Erythroblast (primary cell): ENCODE data around the gene SIRT7.
A peak's percentile ranks its signal among the peaks of the same experiment; 100 is the strongest.

ENCODE experiments used
- DNase-seq, 2 experiments: peaks; one replicate each; lab custom pipeline; 2025; lab: John Stamatoyannopoulos, UW
- GATA1 ChIP-seq: IDR thresholded peaks from 2 replicates; pipeline ENCODE4 v1.6.1; 2011; ENCODE audit warnings: low read depth, mild to moderate bottlenecking, control low read depth, low read length, moderate library complexity
- POLR2A ChIP-seq: IDR thresholded peaks from 2 replicates; pipeline ENCODE4 v1.6.1; 2011; ENCODE audit warnings: mild to moderate bottlenecking, low read length

Gene SIRT7

DNA sequence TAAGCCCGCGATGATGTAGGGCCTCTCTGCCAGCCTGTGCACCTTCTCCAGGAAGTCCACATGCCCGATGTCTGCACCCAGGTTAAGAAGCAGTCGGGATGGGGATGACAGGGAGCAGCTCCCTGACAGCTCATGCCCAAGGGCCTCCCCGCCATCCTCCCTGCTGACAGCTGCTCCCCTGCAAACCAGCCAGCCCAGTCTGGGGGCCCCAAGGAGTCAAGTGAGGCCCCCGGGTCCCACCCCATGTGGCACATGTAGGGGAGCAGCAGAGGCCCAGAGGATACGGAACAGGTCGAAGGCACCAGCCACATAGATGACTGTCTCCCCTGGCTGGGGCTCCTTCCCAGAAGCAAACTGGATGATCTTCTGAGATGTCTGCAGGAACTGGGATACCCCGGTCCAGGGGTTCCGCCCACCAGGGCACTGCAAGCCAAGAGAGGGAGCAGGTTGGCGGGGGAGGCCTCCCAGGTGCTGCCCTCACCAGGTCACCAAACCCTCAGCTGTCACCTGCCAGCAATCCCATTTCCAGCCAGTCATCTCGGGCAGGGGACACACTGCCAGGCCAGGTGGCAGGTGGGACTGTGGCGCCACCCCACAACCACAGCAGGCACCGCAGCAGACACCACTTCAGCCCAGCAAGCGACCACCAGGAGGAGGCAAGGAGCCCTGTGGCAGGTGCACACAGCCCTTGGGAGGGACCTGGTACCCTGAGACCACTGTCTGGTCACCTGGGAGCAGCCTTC lies 11.3 kb downstream of the SIRT7 start:
- TF ChIP-seq POLR2A (no peak), GATA1 (no peak)
- DNase-seq = no peak

DNA sequence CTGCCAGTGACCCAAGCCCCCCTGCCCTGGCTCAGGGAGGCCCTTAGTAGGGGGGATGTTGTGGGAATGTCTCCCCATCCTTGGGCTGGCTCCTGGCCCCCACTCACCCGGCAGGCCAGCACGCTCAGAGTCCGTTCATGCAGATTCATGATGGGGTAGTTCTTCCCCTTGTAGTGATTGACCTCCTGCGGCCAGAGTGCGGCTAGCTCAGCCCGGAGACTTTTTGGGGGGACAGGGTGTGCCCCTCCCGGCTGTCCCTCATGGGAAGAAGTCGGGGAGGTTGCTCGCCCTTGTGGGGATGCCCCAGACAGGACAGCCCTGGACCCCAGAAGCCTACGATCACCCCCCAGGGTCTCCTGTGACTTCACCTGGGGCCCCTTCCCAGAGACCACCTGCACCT lies 12.0 kb downstream of the SIRT7 start:
- TF ChIP-seq GATA1 = no peak
- no peak for TF ChIP-seq POLR2A
- DNase-seq = no peak

DNA sequence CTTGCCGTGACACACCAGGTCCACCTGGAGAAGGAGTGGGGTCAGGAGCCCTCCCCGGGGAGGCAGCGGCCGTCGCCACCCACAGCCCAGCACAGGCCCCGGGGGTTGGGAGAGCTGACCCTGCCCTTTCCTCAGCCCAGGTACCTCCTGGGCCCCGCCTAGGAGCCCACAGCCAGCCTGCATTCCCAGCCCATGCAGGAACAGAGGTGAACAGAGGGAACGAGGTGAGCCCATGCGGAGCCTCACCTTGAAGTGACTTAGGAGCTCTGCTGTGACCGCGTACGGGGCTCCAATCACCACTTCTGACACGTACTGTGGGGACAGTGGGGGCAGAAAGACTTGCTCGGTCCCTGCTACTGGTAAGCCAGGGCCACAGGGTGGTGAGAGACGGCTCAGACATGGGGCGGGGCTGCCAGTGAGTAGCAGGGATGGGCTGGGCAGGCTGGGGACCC lies 12.5 kb downstream of the SIRT7 start:
- DNase-seq = no peak
- no peak for TF ChIP-seq POLR2A
- TF ChIP-seq GATA1 = no peak

DNA sequence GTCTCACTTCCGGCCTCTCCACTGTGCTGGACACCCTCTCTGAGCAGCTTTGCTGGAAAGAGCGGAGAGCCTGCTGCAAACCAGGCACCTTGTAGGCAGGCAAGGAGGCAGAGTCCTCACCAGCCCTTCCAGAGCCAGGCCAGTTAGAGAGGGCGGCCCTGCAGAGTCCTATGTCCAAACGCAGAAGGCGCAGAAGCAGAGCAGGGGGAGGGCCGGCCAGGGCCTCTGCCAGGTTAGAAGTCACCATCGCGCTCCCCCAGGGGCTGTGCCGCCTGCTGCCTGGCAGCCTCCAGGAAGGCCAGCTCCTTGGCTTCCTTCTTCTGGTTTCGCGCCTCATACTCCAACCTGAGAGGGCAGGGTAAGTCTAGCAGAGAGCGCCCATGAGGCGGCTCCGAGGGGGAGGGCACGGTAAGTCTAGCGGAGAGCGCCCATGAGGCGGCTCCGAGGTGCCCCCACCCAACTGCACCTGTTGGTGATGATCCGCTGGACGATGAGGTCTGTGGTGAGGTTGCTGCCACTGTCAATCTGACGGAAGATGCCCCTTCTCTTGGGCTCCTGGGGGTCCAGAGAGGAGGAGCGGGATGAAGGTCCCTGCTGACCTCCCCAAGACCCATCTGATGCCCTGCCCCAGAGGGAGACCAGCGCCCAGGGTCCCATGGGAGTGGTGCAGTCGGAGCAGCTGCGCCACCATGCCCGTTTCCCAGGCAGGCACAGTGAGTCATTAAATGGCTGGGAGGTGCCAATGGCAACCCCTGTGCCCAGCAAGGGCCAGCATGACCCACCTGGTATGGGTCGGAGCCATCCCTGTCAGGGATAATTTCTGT lies 13.2 kb downstream of the SIRT7 start:
- no peak for TF ChIP-seq GATA1
- no peak for TF ChIP-seq POLR2A
- DNase-seq = no peak

DNA sequence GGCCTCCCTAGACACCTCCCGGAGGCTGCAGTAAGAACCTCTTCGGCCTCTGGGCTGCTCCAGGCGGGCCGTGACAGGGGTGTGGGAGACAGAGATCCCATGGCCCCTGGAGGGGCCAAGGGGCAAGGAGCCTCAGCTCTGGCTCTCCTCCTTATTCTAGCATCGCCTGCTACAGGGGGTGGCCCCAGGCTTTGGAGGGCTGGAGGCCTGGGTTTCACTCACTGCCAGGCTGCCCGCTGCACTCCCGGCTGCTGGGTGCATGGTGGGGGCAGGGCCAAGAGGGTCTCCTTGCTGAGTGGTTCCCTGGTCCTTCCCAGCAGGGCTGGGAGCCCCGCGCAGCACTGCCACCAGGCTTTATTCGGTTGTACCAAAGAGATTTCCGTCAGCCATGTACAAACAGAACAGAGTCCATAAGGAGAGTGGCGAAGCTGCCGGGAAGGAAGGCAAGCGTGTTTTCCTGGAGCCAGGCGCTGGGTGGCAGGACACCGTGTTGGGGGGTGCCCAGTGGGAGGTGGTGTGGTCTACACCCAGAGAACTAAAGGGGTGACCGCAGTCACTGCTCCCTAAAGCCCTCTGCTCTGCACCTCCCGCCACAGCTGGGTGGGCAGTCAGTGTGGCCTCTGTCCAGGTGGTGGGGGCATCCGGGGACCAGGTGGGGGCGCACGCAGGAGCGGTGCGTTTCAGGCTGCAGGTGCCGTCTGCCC lies 13.9 kb downstream of the SIRT7 start:
- TF ChIP-seq POLR2A (no peak), GATA1 (no peak)
- DNase-seq = no peak

DNA sequence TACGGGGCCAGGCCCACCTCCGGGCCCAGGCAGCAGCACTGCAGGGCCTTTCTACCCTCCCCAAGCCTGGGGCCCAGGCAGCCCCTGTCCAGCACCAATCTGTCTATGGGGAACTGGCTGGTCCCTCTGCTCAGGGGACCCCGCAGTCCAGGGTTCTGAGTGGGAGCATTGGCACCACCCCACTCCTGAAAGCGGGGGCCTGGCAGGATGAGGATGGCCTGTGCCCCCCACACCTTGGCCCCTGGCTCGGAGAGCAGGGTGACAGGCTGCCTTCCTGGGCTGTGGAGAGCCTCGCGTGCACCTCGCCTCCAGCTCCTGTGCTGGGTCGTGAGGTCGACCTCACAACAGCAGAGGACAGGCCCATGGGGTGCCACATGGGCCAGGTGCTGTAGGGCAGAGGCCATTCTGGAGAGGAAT lies 14.6 kb downstream of the SIRT7 start:
- no peak for DNase-seq
- TF ChIP-seq POLR2A = no peak
- TF ChIP-seq GATA1 = no peak

DNA sequence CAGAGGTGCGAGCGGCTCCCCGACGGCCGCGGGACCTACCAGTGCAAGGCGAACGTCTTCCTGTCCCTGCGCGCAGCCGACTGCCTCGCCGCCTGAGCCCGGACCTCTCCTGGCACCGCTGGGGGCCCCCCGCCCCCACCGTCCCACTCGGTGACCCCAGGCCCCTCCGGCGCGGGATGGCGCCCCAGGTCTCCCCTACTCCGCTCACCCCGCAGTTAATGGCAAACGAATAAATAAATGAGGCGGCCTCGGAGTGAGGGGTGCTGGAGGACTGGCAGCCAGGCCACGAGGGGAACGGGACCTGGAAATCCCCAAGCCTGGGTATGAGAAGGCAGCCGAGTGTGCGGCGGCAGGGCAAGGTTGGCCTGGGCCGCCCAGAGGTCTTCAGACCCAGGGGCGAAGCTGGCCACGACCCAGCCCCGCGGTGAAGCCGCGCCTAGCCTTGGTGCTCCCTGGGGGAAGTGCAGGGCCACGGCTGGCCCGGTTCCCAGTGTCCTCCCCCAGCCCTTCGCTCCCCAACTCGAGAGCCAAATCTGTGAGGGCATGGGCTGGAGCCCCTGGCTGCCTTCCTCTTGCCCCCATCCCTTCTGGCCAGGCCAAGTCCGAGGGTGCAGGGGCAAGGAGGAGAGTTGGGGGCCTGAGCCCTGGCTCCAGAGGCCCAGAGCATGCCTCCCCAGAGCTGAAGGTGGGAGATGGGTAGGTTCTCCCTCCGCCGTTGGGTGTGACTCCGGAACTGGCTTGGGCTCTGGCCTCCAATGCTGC lies 15.1 kb downstream of the SIRT7 start:
- no peak for TF ChIP-seq GATA1
- TF ChIP-seq POLR2A = no peak
- no peak for DNase-seq

DNA sequence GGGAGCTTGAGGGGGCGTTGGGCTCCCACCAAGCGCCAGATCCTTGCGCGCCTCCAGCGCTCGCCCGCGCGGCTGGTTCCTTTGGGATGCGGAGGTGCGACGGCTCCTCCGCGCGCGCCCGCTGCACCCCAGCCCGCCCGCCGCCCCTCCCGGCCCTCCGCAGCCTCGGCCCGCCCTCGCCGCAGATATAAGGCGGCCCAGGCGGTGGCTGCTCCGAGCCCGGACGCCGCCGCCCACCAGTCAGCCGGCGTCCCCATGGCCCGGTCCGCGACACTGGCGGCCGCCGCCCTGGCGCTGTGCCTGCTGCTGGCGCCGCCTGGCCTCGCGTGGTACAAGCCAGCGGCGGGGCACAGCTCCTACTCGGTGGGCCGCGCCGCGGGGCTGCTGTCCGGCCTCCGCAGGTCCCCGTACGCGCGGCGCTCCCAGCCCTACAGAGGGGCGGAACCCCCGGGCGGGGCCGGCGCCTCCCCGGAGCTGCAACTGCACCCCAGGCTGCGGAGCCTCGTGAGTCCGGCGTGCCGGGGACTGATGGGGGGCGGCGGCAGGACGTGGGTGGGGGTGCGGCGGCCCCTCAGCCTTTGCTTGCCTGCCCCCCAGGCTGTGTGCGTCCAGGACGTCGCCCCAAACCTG lies 15.8 kb downstream of the SIRT7 start, which contains the start of gene NPB:
TSS of gene NPB (plus strand) at position 216 of the 630 bp plus-strand sequence. CDS start at position 256, 40 bp downstream.
- TF ChIP-seq GATA1 = no peak
- peak; percentile 4 for TF ChIP-seq POLR2A
- peak; percentile 74 to 81 for DNase-seq

DNA sequence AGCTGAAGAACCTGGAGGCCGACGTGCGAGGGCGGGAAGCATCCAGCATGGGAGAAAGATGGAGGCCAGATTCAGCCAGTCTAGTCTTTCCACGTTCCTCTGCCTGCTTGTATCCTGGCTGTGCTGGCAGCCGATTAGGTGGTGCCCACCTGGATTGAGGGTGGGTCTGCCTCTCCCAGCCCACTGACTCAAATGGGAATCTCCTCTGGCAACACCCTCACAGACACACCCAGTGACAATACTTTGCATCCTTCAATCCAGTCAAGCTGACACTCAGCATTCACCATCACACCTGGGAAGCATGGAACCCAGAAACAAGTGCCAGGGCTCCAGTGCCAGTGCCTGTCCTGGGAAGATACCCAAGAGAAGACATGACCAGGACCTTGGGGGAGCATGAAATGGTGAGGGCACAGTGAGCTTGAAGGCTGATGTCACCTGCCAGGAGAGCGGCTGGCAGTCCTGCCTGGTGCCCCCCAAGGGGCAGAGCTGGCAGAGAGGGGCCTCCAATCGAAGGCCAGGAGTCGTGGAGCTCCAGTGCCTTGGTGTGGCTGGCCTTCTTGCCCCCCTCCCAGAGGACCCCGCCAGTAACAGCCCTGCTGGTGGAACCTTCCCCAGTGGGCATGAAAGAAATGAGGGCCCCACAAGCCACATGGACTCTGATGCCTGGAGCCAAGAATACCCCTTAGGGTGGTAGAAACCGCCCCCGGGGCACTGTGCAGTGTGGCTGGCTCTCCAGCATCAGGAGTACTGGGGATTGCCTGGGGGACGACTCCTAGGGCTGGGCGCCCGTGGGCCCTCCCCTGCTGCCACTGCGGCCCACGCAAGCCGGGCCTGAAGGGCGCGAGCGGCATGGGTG lies 16.6 kb downstream of the SIRT7 start:
- TF ChIP-seq POLR2A (peak; percentile 28), GATA1 (no peak)
- DNase-seq = no peak

DNA sequence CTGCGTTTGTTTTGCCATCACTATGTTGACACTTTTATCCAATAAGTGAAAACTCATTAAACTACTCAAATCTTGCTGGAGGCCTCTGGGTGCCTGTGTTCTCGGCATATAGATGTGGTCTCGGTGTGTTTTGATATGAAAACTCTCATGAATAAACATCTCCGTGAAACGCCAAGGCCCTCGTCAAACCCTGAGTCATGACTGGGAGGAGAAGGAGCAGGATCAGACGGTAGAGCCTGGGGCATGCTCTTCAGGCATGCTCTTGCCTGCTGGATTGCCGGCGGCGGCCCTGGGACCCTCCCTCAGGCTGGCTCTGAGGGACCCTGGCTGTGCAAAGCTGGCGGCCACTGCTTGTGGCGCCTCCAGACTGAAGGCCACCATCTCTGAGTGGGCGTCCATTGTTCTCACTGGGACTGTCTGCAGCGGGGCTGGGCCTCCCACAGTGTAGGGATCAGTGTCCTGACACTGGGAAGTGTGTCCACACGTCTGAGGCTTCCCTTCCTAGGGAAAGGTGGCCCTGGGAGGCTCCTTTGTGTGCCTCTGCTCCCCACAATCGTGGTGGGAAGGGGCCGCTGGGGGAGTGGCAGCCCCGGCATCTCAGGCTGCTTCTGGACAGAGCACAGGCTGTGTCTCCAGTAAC lies 17.7 kb downstream of the SIRT7 start:
- TF ChIP-seq GATA1 (no peak), POLR2A (peak; percentile 23)
- no peak for DNase-seq

DNA sequence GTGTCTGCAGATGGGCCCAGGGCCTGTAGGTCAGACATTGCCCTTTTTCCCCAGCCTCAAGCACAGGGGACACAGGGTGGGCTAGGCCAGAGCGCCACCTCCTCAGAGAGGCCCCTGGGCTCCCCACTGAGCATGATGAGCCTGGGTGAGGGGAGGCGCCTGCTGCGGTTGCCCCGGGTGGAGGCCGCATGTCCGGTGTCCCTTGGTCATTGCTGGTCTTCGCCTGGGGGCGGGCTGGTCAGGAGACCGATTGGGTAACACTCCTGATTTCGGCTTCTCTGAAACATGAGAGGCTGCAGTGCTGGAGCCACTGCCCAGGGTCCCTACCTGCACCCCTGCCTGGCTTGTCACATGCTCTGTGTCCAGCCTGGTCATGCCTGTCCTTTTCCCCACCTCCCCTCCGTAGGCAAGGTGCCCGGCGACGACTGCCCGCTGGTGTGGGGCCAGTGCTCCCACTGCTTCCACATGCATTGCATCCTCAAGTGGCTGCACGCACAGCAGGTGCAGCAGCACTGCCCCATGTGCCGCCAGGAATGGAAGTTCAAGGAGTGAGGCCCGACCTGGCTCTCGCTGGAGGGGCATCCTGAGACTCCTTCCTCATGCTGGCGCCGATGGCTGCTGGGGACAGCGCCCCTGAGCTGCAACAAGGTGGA lies 18.3 kb downstream of the SIRT7 start:
- no peak for DNase-seq

More for the DNA sequence above, 18.3 kb downstream of the SIRT7 start:
- TF ChIP-seq POLR2A = no peak
- TF ChIP-seq GATA1 = no peak
